ENCODE data around the gene CHST15.

The CHST15 gene

DNA sequence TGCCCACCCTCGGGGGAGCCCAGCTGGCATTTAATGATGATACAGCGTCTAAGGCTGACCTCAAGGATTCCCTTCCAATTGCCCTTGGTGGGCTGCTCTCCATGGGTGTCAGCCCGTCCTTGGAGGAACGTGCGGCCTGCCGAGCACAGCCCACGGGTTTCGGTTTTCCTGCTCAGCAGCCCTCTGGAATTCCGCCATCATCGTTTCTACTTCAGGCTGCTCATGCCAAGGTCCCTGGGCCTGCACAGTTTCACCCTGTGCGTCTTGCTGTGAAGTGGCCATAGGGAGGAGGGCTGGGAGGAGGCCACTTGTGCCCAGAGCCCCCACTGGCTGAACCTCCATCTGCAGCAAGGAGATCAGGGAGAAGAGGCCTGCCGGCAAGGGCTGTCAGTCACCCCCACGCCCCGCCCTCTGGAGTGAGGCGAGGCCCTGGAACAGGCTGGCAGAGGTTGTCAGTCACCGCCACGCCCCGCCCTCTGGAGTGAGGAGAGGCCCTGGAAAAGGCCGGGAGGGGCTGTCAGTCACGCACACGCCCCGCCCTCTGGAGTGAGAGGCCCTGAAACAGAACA is 82.8 kb downstream of the CHST15 start:
- H3K9me3 ChIP-seq (ENCODE audit: control insufficient read depth, insufficient read depth, low read length): no peaks in the 10 kb centered on the region
- peaks cover 59% of the 10 kb centered on the region for H3K36me3 ChIP-seq (ENCODE audit: control insufficient read depth, low read length)
- H3K27me3 ChIP-seq (ENCODE audit: control insufficient read depth, low read length): no peaks in the 10 kb centered on the region
- H3K4me3 ChIP-seq (ENCODE audit: low read length): no peak overlapping the region
- H3K9me2 ChIP-seq (replicated peaks; ENCODE audit: control insufficient read depth, low read length): no peaks in the 10 kb centered on the region
- H4K20me1 ChIP-seq (ENCODE audit: control insufficient read depth, insufficient read depth, low read depth, low read length): no peaks in the 10 kb centered on the region
- TF ChIP-seq, protein P1, sequence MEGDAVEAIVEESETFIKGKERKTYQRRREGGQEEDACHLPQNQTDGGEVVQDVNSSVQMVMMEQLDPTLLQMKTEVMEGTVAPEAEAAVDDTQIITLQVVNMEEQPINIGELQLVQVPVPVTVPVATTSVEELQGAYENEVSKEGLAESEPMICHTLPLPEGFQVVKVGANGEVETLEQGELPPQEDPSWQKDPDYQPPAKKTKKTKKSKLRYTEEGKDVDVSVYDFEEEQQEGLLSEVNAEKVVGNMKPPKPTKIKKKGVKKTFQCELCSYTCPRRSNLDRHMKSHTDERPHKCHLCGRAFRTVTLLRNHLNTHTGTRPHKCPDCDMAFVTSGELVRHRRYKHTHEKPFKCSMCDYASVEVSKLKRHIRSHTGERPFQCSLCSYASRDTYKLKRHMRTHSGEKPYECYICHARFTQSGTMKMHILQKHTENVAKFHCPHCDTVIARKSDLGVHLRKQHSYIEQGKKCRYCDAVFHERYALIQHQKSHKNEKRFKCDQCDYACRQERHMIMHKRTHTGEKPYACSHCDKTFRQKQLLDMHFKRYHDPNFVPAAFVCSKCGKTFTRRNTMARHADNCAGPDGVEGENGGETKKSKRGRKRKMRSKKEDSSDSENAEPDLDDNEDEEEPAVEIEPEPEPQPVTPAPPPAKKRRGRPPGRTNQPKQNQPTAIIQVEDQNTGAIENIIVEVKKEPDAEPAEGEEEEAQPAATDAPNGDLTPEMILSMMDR (IDR thresholded peaks at IDR 0.05; ENCODE audit: low read depth, low read length, poor library complexity, severe bottlenecking): no peak
- no peak for TF ChIP-seq EZH2phosphoT487 (IDR thresholded peaks at IDR 0.05; ENCODE audit: borderline replicate concordance, low read length)
- no peaks in the 10 kb centered on the region for H3K79me2 ChIP-seq (ENCODE audit: control insufficient read depth, low read length)
- H3K4me2 ChIP-seq (ENCODE audit: low read length): no peak overlapping the region
- no peaks in the 10 kb centered on the region for H3K4me1 ChIP-seq (ENCODE audit: control insufficient read depth, low read length)
- no peak overlapping the region for H3K27ac ChIP-seq (ENCODE audit: low read depth, low read length)
- H3F3A ChIP-seq (ENCODE audit: control insufficient read depth, insufficient read depth): no peaks in the 10 kb centered on the region

DNA sequence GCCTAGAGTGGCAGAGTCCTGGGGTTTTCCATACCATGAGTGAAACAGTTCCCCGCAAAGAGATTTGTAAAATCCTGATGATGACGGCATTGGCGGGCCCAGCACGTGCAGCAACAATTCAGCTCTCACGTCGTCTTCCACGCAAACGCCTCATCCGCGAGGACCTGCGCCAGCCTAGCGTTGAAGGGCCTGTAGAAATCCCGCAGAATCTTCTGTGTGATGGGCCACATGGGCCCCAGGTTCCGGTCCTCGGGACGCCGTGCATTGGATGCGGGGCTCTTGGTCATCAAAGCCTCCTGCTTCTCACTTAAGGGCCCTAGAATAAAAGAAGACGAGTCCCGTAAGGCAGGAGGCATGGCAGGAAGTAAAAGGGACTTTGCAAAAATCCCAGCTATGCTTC is 83.4 kb downstream of the CHST15 start:
- TF ChIP-seq EZH2phosphoT487 (IDR thresholded peaks at IDR 0.05; ENCODE audit: borderline replicate concordance, low read length): no peak
- TF ChIP-seq, protein P1 (IDR thresholded peaks at IDR 0.05; ENCODE audit: low read depth, low read length, poor library complexity, severe bottlenecking): no peak
- Histone ChIP-seq H3K9me3 (ENCODE audit: control insufficient read depth, insufficient read depth, low read length) (no peaks in the 10 kb centered on the region), H3K27me3 (ENCODE audit: control insufficient read depth, low read length) (no peaks in the 10 kb centered on the region), H3K4me2 (ENCODE audit: low read length) (no peak overlapping the region), H3K27ac (ENCODE audit: low read depth, low read length) (no peak overlapping the region), H4K20me1 (ENCODE audit: control insufficient read depth, insufficient read depth, low read depth, low read length) (no peaks in the 10 kb centered on the region), H3K4me3 (ENCODE audit: low read length) (no peak overlapping the region), H3K9me2 (replicated peaks; ENCODE audit: control insufficient read depth, low read length) (no peaks in the 10 kb centered on the region), H3K4me1 (ENCODE audit: control insufficient read depth, low read length) (no peaks in the 10 kb centered on the region), H3K36me3 (ENCODE audit: control insufficient read depth, low read length) (peaks cover 59% of the 10 kb centered on the region), H3K79me2 (ENCODE audit: control insufficient read depth, low read length) (no peaks in the 10 kb centered on the region), H3F3A (ENCODE audit: control insufficient read depth, insufficient read depth) (no peaks in the 10 kb centered on the region)

DNA sequence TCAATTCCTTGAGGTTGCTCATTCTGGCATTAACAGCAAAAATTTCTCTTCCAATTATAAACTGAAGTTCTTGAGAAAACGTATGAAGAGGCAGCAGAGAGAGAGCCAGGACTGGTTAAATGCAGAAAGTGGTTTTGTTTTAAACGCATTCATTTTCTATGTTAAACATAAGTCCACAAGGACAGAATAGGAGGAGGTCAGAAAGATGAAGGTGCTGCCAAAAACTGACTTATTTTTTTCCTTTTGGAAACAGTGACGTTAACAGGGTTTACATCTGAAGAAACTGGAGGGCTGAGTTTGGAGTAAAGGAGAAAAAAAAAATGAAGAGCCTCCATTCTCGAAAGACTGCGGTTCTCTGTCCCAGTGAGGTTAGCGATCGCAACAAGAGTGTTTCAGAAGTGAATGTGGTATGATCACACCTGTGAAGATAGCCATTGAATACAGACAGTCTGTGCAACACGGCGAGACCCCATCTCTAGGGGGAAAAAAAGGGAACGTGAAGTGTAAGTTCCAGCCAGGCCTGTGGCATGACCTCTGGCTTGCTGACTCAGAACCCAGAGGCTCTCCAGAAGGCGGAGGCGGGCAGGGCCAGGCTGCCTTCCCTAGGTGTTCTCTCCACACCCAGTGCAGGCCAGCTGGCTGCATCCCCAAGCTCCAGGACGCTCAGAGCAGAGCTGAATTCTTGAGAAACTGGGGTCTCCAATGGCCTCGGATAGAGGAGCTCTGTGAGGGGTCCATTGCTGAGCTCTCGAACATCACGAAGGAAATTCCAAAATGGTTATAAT is 84.0 kb downstream of the CHST15 start:
- no peak overlapping the region for H3K4me3 ChIP-seq (ENCODE audit: low read length)
- H3K79me2 ChIP-seq (ENCODE audit: control insufficient read depth, low read length): no peaks in the 10 kb centered on the region
- no peaks in the 10 kb centered on the region for H3F3A ChIP-seq (ENCODE audit: control insufficient read depth, insufficient read depth)
- H3K9me2 ChIP-seq (replicated peaks; ENCODE audit: control insufficient read depth, low read length): no peaks in the 10 kb centered on the region
- no peaks in the 10 kb centered on the region for H4K20me1 ChIP-seq (ENCODE audit: control insufficient read depth, insufficient read depth, low read depth, low read length)
- H3K4me1 ChIP-seq (ENCODE audit: control insufficient read depth, low read length): no peaks in the 10 kb centered on the region
- no peaks in the 10 kb centered on the region for H3K27me3 ChIP-seq (ENCODE audit: control insufficient read depth, low read length)
- H3K9me3 ChIP-seq (ENCODE audit: control insufficient read depth, insufficient read depth, low read length): no peaks in the 10 kb centered on the region
- no peak overlapping the region for H3K4me2 ChIP-seq (ENCODE audit: low read length)
- H3K36me3 ChIP-seq (ENCODE audit: control insufficient read depth, low read length): peaks cover 55% of the 10 kb centered on the region
- TF ChIP-seq, protein P1 (IDR thresholded peaks at IDR 0.05; ENCODE audit: low read depth, low read length, poor library complexity, severe bottlenecking): no peak
- TF ChIP-seq EZH2phosphoT487 (IDR thresholded peaks at IDR 0.05; ENCODE audit: borderline replicate concordance, low read length): no peak
- no peak overlapping the region for H3K27ac ChIP-seq (ENCODE audit: low read depth, low read length)
